Activated CD8-positive, alpha-beta memory T cell treated with anti-CD3 and anti-CD28 coated beads for 1 hour (primary cell): Measurements from ENCODE around the gene PPT1.
A peak's percentile ranks its signal among the peaks of the same experiment; 100 is the strongest.

ENCODE experiments used
- DNase-seq, 2 donors: peaks; one replicate each; pipeline ENCODE4 v3.0.0-alpha.2; 2020; ENCODE audit warnings: low read depth in 1 of 2; ENCODE audit errors: extremely low read depth in 1 of 2

The PPT1 gene

GRCh38 chr1:40092706-40093639, 4.1 kb downstream of the PPT1 start:
- DNase-seq = no peak

DNA sequence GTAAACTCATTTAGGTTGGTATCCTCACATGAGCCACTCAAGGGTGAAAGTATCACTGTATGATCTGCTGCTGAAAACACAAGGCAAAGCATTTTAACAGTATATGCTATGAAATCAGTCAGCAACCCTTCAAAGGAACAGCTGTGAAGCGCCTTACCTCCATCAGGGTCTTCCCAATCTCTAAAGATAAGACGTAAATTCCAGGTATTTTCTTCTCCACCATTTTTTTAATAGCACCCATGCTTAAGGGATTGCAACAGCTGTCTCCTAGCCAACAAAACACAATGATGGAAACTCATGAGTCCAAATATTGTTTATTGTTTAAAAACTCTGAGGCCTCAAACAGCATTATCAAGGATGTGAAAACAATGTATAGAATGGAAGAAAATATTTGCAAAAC, 4.8 kb downstream of the PPT1 start:
- no peak for DNase-seq

DNA sequence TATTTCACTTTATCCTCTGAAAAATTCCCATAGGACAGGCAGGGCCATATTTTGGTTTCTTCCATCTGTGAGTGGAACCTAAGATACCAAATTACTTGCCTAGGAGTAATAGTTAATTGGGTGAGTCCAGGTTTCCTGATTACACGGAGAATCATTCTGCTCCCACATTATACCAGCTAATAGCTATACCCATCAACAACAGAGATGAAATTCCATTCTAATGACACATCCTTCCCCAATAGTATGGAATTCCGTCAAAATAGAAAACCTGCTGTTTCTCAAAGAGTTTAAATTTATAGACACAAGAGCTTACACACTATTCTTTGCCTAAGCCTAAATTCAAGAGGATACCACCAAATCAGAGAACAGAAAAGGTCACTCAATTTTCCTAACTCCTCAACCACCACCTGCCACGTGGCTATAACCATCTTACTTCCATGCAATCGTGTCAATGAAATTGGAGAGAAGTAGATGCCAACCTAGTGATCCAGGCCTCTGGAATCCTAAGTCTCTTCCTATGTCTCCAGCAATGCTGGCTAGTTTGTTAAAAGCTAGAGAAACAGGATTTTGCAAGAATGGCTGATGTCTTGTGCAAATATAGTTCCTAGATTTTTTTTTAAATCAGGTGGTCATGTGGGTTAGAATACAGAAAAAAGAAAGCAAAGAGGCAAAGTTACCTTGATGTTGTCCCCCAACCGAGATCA, 6.2 kb downstream of the PPT1 start:
- no peak for DNase-seq

DNA sequence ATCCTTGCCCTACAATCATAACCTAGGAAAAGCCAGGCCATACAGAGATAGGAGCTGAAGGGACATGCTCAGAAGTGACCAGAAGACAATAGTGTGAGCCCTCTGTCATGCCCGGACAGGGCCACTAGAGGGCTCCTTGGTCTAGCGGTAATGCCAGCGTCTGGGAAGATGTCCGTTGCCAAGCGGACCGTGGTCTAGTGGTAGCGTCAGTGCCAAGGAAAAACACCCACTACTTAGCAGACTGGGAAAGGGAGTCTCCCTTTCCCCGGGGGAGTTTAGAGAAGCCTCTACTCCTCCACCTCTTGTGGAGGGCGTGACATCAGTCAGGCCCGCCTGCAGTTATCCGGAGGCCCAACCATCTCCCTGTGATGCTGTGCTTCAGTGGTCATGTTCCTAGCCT, 12.3 kb downstream of the PPT1 start:
- peak in 1 of 2 donors; percentile 9 for DNase-seq

GRCh38 chr1:40081871-40082270, 15.2 kb downstream of the PPT1 start:
- DNase-seq = no peak

GRCh38 chr1:40079774-40080400, 17.2 kb downstream of the PPT1 start:
- DNase-seq = no peak

DNA sequence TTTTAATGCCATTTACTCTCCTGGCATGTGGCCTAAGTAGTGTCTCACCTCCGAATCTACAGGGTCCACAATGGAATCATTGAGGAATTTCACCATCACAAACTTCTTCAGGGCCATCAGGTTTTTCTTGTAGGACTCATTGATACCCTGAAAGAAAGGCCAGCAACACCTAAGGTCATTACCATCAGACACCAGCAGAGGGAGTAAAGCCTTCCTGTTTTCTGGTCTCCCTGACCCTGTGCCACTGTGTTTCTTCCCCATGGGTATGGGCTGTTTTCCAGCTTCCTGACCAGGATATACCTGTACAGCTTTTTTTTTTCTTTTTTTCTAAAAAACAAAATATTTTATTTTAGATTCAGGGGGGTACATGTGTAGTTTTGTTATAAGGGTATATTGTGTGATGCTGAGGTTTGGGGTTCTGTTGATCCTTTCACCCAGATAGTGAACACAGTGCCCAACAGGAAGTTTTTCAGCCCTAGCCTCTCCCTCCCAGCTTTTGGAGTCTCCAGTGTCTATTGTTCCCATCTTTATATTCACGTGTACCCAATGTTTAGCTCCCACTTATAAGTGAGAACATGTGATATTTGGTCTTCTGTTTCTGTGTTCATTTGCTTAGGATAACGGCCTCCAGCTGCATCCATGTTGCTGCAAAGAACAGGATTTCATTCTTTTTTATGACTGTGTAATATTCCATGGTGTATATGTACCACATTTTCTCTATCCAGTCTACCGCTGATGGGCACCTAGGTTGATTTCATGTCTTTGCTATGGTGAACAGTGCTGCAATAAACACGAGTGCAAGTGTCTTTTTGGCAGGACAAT, 18.3 kb downstream of the PPT1 start:
- DNase-seq = no peak

DNA sequence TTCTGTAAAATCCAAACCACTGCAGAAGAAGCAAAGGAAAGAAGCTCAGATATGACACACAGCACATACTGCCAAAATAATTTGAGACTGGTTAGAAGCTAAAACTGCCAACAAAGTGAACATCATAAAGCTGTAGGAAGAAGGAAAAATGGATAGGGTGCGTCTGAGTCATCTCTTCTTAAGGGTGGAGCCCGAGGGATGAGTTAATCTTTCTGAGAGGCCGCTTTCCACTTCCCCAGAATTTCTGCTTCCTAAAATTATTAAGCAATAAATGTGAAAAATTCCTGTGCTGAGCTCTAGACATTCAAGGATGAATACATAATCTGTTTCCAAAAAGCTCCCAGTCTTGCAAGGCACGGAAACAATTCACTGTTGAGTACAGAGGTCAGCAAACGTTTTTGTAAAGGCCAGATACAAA, 20.1 kb downstream of the PPT1 start:
- DNase-seq = no peak

- no peak for DNase-seq
Measured at GRCh38 chr1:40075266-40075665, 21.8 kb downstream of the PPT1 start.

DNA sequence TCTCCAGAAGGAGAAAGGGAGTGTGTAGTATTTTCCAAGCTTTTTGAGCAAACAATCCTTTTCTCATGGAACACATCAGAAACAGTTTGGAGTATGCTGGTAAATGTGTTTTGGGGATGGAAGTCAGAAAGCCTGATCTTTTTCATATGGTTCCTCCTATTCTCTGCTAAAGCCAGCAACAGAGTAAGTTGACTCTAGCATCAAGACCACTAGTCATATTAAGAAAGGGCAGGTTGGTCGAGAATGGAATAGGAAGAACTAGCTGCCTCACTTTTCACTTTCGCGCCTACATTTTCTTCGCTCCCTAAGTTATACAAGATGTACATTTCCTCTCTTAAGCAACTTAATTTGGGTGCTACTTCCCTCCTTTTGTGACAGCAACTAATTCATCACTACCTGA, 24.0 kb downstream of the PPT1 start:
- no peak for DNase-seq

DNA sequence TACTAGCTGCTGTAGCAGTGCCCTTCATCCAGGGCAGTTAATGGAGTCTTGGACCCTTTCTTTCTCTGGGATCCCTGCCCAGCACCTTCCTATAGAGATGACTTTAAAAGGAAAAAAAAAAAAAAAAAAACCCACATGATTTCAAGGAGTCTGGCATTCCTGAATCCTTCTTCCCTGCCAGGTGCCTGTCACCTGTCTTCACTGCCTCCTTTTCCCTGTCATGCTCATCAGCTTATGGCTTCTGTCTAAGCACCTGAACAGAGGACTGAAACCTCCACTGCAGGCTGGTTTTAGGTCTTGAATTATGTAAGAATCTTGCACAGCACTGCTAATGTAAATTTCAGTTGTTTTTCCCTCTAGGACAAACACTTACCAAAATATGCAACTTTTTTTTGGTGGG, 24.9 kb downstream of the PPT1 start:
- DNase-seq = no peak

GRCh38 chr1:40067851-40068250, 29.2 kb downstream of the PPT1 start:
- no peak for DNase-seq

DNA sequence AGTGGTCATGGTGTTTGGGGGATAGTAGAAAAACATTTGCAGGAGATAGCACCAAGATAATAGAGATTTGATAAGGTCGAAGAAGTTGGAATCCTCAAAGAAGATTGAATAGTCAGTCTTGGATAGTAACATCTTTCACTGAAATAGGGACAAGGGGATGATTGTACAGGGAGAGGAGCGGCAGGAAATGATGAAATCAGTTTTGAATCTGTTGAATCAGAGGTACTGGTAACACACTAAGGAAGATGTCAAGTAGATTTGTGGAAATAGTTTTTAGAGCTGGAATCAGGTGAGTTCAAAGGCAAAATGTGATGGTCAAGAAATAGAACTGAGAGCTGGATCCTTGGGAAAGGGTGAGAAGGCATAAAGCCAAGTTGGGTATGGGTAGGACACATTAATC, 30.0 kb downstream of the PPT1 start:
- DNase-seq = no peak

GRCh38 chr1:40064797-40065499, 32.1 kb downstream of the PPT1 start:
- DNase-seq = no peak

GRCh38 chr1:40059960-40060750, 36.9 kb downstream of the PPT1 start:
- DNase-seq = no peak

DNA sequence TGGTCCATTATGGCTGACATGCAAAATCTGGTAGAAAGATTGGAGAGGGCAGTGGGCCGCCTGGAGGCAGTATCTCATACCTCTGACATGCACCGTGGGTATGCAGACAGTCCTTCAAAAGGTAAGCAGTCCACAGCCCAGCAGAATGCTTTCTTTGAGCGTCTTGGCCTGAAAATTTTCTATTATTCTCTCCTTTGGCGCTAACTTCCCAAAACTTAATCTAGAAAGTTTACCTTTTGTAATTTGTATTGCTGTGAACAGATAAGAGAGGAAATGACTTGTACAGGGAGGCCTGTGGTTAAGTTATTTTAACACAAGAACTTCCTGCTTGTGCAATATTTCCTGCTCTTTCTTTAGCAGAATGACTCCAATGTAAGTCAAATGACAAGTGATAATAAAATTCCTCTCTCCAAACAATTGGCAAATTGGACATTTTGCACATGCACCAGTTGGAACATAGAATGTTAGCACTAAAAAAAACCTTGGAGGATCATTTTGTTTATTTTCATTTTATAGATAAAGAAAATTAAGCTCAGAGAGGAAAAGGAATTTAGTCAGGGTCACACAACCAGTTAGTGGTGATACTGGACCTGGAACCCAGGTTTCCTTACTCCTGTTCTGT, 37.6 kb downstream of the PPT1 start:
- DNase-seq = no peak

DNA sequence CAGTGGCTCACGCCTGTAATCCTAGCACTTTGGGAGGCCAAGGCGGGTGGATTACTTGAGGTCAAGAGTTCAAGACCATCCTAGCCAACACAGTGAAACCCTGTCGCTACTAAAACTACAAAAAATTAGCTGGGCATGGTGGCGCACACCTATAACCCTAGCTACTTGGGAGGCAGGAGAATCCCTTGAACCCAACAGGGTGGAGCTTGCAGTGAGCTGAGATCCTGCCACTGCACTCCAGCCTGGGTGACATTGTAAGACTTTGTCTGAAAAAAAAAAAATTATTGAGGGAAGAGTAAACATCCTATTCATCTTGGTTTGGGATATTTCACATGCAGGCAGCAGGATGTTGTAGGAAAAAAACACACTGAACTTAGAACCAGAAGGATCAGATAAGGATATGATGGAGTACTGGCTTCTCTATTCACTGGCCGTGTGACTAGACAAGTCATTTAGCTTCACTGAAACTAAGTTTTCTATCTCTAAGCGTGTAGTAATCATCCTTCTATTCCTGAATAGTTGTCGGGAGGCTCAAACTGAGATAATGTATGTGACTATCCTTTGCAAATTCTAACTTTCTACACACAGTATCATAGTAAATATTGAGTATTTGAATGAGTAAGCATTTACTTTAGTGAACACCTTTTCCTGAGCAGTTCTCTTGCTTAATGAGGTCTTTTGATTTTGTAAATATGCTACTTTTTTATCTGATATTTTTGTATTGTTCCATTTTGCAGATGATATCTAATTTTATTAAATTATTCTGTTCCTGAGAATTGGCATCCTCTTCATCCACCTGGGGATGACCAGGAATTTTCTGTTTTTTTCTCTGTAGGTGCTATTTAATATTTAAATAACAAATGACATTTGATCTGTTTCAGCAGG, 38.4 kb downstream of the PPT1 start:
- no peak for DNase-seq

DNA sequence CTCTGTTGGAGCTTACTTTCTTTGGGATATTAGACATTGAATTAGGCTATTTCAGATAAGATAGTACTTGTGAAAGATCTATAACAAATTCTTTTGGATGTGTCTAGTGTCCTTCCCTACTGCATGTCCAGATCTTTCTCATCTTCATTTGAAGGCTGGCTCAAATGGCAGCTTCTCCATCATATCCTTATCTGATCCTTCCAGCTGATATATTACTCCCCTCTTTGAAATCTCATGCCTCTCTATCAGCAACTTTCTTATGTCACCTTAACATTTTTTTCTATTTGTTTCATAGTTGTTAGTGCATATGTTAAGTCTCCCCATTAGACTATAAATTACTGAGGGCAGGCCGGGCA, 39.0 kb downstream of the PPT1 start:
- no peak for DNase-seq
